Liver (tissue), 9 donors: ENCODE data around the gene NCOA3. TPM values are rescaled to one million over a fixed set of nuclear protein-coding genes. Genes with fewer than 3 reads are reported as not detected.

Source experiments
- DNase-seq: peaks from one replicate; pipeline ENCODE4 v3.0.0-alpha.2; 2017; ENCODE audit warnings: low spot score
- H3K27ac ChIP-seq, 2 donors: one replicate each; pipeline ENCODE4 v1.7.0; 2013; ENCODE audit warnings: inconsistent platforms in 2 of 2, low read length in 2 of 2, control low read depth in 1 of 2, low read depth in 1 of 2, mild to moderate bottlenecking in 1 of 2
- H3K27me3 ChIP-seq, 4 donors: one replicate each; pipeline versions ENCODE4 v1.6.1 to v1.7.0; 2013; ENCODE audit warnings: low read length in 3 of 4, inconsistent platforms in 1 of 4, mild to moderate bottlenecking in 1 of 4, moderate library complexity in 1 of 4; ENCODE audit not compliant: control insufficient read depth in 4 of 4, insufficient read depth in 4 of 4
- H3K36me3 ChIP-seq, 4 donors: one replicate each; pipeline versions ENCODE4 v1.6.1 to v1.7.0; 2013; ENCODE audit warnings: low read length in 3 of 4, mild to moderate bottlenecking in 3 of 4, low read depth in 1 of 4, moderate library complexity in 1 of 4; ENCODE audit not compliant: control insufficient read depth in 4 of 4, insufficient read depth in 3 of 4
- H3K4me1 ChIP-seq, 4 donors: one replicate each; pipeline versions ENCODE4 v1.6.1 to v1.7.0; 2013; ENCODE audit warnings: low read length in 3 of 4, mild to moderate bottlenecking in 3 of 4, moderate library complexity in 1 of 4; ENCODE audit not compliant: control insufficient read depth in 4 of 4, insufficient read depth in 4 of 4
- H3K4me3 ChIP-seq, 3 donors: one replicate each; pipeline versions ENCODE4 v1.6.1 to v1.7.0; 2013; ENCODE audit warnings: low read length in 3 of 3, control low read depth in 1 of 3, low read depth in 1 of 3, mild to moderate bottlenecking in 1 of 3
- H3K9ac ChIP-seq, 2 donors: one replicate each; pipeline ENCODE4 v1.7.0; 2013; ENCODE audit warnings: low read length in 2 of 2, mild to moderate bottlenecking in 2 of 2, moderate library complexity in 2 of 2, control low read depth in 1 of 2, low read depth in 1 of 2
- H3K9me3 ChIP-seq, 4 donors: one replicate each; pipeline versions ENCODE4 v1.6.1 to v1.7.0; 2013; ENCODE audit warnings: low read length in 3 of 4; ENCODE audit not compliant: control insufficient read depth in 4 of 4
- CTCF ChIP-seq: fragments of 150-350 bp; IDR thresholded peaks from 2 replicates; pipeline ENCODE4 v1.5.1; 2017; ENCODE audit warnings: improper control_type of control experiment, low read depth, low read length; ENCODE audit not compliant: missing input control
- EGR1 ChIP-seq, 2 donors: IDR thresholded peaks; 2 replicates each; pipeline ENCODE4 v1.6.1; 2016 to 2018; ENCODE audit warnings: antibody characterized with exemption in 2 of 2, low read depth in 2 of 2
- FOXA1 ChIP-seq: IDR thresholded peaks from 2 replicates; pipeline ENCODE4 v1.6.1; 2016; ENCODE audit warnings: antibody characterized with exemption
- FOXA2 ChIP-seq: IDR thresholded peaks from 2 replicates; pipeline ENCODE4 v1.6.1; 2016; ENCODE audit warnings: antibody characterized with exemption
- GABPA ChIP-seq, 2 donors: IDR thresholded peaks in 1 of 2; conservative IDR thresholded peaks in 1 of 2; 2 replicates each; pipeline ENCODE4 v1.6.1; 2016; ENCODE audit warnings: antibody characterized with exemption in 2 of 2, mild to moderate bottlenecking in 1 of 2, moderate library complexity in 1 of 2
- HNF4A ChIP-seq, 2 donors: conservative IDR thresholded peaks; 2 replicates each; pipeline ENCODE4 v1.6.1; 2016; ENCODE audit warnings: antibody characterized with exemption in 2 of 2, mild to moderate bottlenecking in 2 of 2
- HNF4G ChIP-seq: IDR thresholded peaks from 2 replicates; pipeline ENCODE4 v1.6.1; 2016; ENCODE audit warnings: antibody characterized with exemption
- JUND ChIP-seq, 2 donors: IDR thresholded peaks; 2 replicates each; pipeline ENCODE4 v1.6.1; 2016; ENCODE audit warnings: antibody characterized with exemption in 2 of 2
- MAX ChIP-seq: IDR thresholded peaks from 2 replicates; pipeline ENCODE4 v1.6.1; 2016; ENCODE audit warnings: antibody characterized with exemption
- NR2F2 ChIP-seq: IDR thresholded peaks from 2 replicates; pipeline ENCODE4 v1.6.1; 2016; ENCODE audit warnings: antibody characterized with exemption
- RAD21 ChIP-seq, 2 donors: IDR thresholded peaks; 2 replicates each; pipeline ENCODE4 v1.6.1; 2016; ENCODE audit warnings: antibody characterized with exemption in 2 of 2, mild to moderate bottlenecking in 2 of 2
- REST ChIP-seq: IDR thresholded peaks from 2 replicates; pipeline ENCODE4 v1.6.1; 2016; ENCODE audit warnings: antibody characterized with exemption, mild to moderate bottlenecking
- RXRA ChIP-seq, 2 donors: IDR thresholded peaks; 2 replicates each; pipeline ENCODE4 v1.6.1; 2017 to 2018; ENCODE audit warnings: antibody characterized with exemption in 2 of 2, mild to moderate bottlenecking in 1 of 2
- SP1 ChIP-seq: IDR thresholded peaks from 2 replicates; pipeline ENCODE4 v1.6.1; 2018; ENCODE audit warnings: antibody characterized with exemption, mild to moderate bottlenecking
- TAF1 ChIP-seq: conservative IDR thresholded peaks from 2 replicates; pipeline ENCODE4 v1.6.1; 2016; ENCODE audit warnings: antibody characterized with exemption, mild to moderate bottlenecking
- YY1 ChIP-seq: IDR thresholded peaks from 2 replicates; pipeline ENCODE4 v1.6.1; 2016; ENCODE audit warnings: antibody characterized with exemption, mild to moderate bottlenecking
- ZBTB33 ChIP-seq: IDR thresholded peaks from 2 replicates; pipeline ENCODE4 v1.6.1; 2016; ENCODE audit warnings: antibody characterized with exemption
- WGBS: extraction: QIAGEN DNeasy Blood & Tissue Kit; methylation state at CpG from one replicate; pipeline ENCODE4 v1.1.7; 2013; 5-methylcytosine and 5-hydroxymethylcytosine counted together
- polyA plus RNA-seq, 2 donors: library from polyadenylated mRNA; stranded (reverse) in 1 of 2; unstranded in 1 of 2; fragments of 200-250 nt in 1 of 2; fragments of >200 nt in 1 of 2; fragmentation: Nextera tagmentation in 1 of 2; extraction: Ambion mirVana in 1 of 2; gene quantifications; one replicate each; pipeline versions ENCODE4 v1.2.1 to v1.2.3, GENCODE V29; 2013 to 2015
- total RNA-seq, 2 donors: library from RNA; depleted of rRNA; stranded (reverse); fragments of >200 nt; gene quantifications; one replicate each; pipeline ENCODE4 v1.2.3, GENCODE V29; 2014
- TF ChIP-seq, protein P1 (sequence below): IDR thresholded peaks from 2 replicates; pipeline ENCODE4 v1.6.1; 2016; ENCODE audit warnings: antibody characterized with exemption
- donor health status: healthy.
- donor health status: healthy.
- donor health status: healthy.
- donor health status: healthy.
- donor health status: healthy.

NCOA3 gene
- total and polyA plus RNA-seq, 4 donors: 3.8 to 18.2 (median 8.9) TPM

- Histone ChIP-seq H3K4me1 (peaks cover 7 to 48% (median 25%) of the 10 kb centered on the region in 4 donors), H3K9me3 (no peaks in the 10 kb centered on the region), H3K27ac (no peak overlapping the region), H3K36me3 (no peaks in the 10 kb centered on the region), H3K27me3 (no peaks in the 10 kb centered on the region), H3K4me3 (no peak overlapping the region), H3K9ac (no peak overlapping the region)
- 26% methylated on average over 2 of the region's 2 CpGs for WGBS
- no peak for DNase-seq
- no peak for TF ChIP-seq ZBTB33
- TF ChIP-seq EGR1 (IDR thresholded peaks at IDR 0.05; ENCODE audit: low read depth in 2 of 2): no peak
- no peak for TF ChIP-seq RXRA (IDR thresholded peaks at IDR 0.05)
- no peak for TF ChIP-seq FOXA2
- TF ChIP-seq, protein P1, sequence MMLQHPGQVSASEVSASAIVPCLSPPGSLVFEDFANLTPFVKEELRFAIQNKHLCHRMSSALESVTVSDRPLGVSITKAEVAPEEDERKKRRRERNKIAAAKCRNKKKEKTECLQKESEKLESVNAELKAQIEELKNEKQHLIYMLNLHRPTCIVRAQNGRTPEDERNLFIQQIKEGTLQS: no peak
- no peak for TF ChIP-seq GABPA (IDR thresholded peaks at IDR 0.05 in 1 of 2, conservative IDR thresholded peaks at IDR 0.05 in 1 of 2)
- TF ChIP-seq REST: no peak
- TF ChIP-seq JUND (IDR thresholded peaks at IDR 0.05): no peak
- TF ChIP-seq SP1: no peak
- TF ChIP-seq YY1: no peak
- TF ChIP-seq FOXA1: no peak
- no peak for TF ChIP-seq TAF1
- no peak for TF ChIP-seq HNF4G
- no peak for TF ChIP-seq CTCF
- no peak for TF ChIP-seq NR2F2
- no peak for TF ChIP-seq MAX
- no peak for TF ChIP-seq RAD21 (IDR thresholded peaks at IDR 0.05)
- TF ChIP-seq HNF4A (conservative IDR thresholded peaks at IDR 0.05): no peak
Observed at GRCh38 chr20:47506335-47506734, 4.6 kb downstream of the NCOA3 start.
